ENCODE measurements around the gene ADAMTS14.

The ADAMTS14 gene

DNA sequence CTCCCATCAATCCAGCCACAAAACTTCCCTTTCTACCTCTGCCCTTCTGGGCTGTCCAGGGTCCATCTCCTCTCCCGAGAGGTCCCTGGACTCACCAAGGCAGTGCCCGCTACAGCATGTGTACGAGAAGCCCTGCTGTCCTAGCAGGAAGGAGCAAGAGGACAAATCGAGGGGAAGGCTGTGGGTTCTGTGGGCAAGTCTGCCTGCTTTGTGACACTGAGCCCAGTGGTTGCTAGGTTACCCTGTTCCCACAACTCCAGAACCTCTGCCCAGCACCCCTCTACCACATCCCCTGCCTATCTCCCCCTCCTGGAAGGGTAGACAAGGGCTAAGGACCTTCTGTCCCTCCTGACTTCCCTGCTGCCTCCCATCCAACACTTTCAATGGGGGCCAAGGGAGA, 112.9 kb downstream of the ADAMTS14 start, which contains the start of gene TBATA:
Gene TBATA, minus strand, starts transcription at position 188 of the 400 bp plus-strand sequence. CDS start 1,998 bp downstream, outside the sequence.
- no peak for DNase-seq (ENCODE audit: insufficient read length, low spot score)
- no peak for FAIRE-seq
- TF ChIP-seq CTCF (IDR thresholded peaks at IDR 0.05; ENCODE audit: insufficient read depth, missing control alignments) = no peak

GRCh38 chr10:70786799-70787415, 114.6 kb downstream of the ADAMTS14 start:
- FAIRE-seq = no peak
- no peak for DNase-seq (ENCODE audit: insufficient read length, low spot score)
- no peak for TF ChIP-seq CTCF (IDR thresholded peaks at IDR 0.05; ENCODE audit: insufficient read depth, missing control alignments)

- TF ChIP-seq CTCF (IDR thresholded peaks at IDR 0.05; ENCODE audit: insufficient read depth, missing control alignments) = no peak
- DNase-seq (ENCODE audit: insufficient read length, low spot score) = no peak
- no peak for FAIRE-seq
These were observed 119.2 kb downstream of the ADAMTS14 start for GRCh38 chr10:70791386-70792039.

DNA sequence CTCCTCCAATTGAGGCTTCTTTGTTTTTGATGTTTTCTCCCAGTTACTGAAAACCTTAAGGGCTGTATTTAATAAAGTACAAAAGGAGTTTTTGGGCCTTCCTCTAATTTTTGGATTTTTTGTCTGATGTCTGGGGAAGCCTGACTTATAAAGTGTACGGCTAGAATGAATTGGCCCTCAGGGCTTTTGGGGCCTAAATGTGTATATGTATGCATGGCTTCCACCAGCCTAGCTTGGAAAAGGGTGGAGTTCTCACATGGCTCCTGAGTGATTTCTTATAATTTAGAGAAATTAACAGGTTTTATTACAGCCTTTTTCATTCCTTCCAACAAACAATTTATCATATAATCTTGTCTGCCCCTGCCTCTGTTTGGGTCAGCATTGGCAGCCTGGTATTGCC, 123.3 kb downstream of the ADAMTS14 start:
- no peak for TF ChIP-seq CTCF (IDR thresholded peaks at IDR 0.05; ENCODE audit: insufficient read depth, missing control alignments)
- FAIRE-seq = no peak
- no peak for DNase-seq (ENCODE audit: insufficient read length, low spot score)

GRCh38 chr10:70797840-70798239, 125.5 kb downstream of the ADAMTS14 start:
- no peak for TF ChIP-seq CTCF (IDR thresholded peaks at IDR 0.05; ENCODE audit: insufficient read depth, missing control alignments)
- DNase-seq (ENCODE audit: insufficient read length, low spot score) (no peak), FAIRE-seq (no peak)

DNA sequence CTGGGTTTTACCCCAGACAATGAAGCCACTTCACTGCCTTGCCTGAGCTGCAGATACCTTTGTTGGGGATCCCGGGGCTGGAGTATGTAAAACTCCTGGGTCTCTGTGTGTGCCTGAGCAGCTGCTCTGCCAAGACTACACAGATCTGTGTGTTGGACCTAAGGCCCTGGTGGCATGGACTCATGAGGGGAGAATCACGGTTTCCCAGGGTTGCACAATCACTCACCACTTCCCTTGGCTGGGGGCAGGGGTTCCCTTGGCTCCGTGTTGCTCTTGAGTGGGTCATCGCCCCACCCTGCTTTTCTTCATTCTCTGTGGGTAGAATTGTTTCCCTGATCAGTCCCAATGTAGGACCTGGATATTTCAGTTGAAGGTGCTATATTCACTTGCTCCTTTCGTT, 126.8 kb downstream of the ADAMTS14 start:
- FAIRE-seq = no peak
- DNase-seq (ENCODE audit: insufficient read length, low spot score) = no peak
- no peak for TF ChIP-seq CTCF (IDR thresholded peaks at IDR 0.05; ENCODE audit: insufficient read depth, missing control alignments)

GRCh38 chr10:70801854-70802253, 129.5 kb downstream of the ADAMTS14 start:
- DNase-seq (ENCODE audit: insufficient read length, low spot score) = no peak
- FAIRE-seq = no peak

More at GRCh38 chr10:70801854-70802253, 129.5 kb downstream of the ADAMTS14 start:
- TF ChIP-seq CTCF (IDR thresholded peaks at IDR 0.05; ENCODE audit: insufficient read depth, missing control alignments) = no peak
